Cardiac muscle cell (in vitro differentiated cells and primary cell): ENCODE results near the gene SLC25A48. TPM values are rescaled to one million over a fixed set of nuclear protein-coding genes. Genes with fewer than 3 reads are reported as not detected.

Experiments
- DNase-seq, 2 donors: peaks; one replicate each; pipeline versions ENCODE4 v3.0.0 to v3.0.0-alpha.2; 2010 to 2017; ENCODE audit warnings: low read depth in 1 of 2, low spot score in 1 of 2
- H3K27ac ChIP-seq: fragments of 200-600 bp; sonication (generic); 2 replicates; pipeline ENCODE4 v1.5.1; 2016
- H3K27me3 ChIP-seq: fragments of 200-600 bp; sonication (generic); 2 replicates; pipeline ENCODE4 v1.6.0; 2016; ENCODE audit warnings: control low read depth
- H3K36me3 ChIP-seq: fragments of 200-600 bp; sonication (generic); 2 replicates; pipeline ENCODE4 v1.5.1; 2016; ENCODE audit warnings: control low read depth
- H3K4me1 ChIP-seq: fragments of 200-600 bp; sonication (generic); 2 replicates; pipeline ENCODE4 v1.8.1; 2017; ENCODE audit warnings: low read depth, mild to moderate bottlenecking, mixed run types
- H3K4me3 ChIP-seq: fragments of 200-600 bp; sonication (generic); 2 replicates; pipeline ENCODE4 v1.5.1; 2016; ENCODE audit warnings: mild to moderate bottlenecking
- H3K9me3 ChIP-seq: fragments of 200-600 bp; sonication (generic); 2 replicates; pipeline ENCODE4 v1.5.1; 2017; ENCODE audit warnings: low read depth, mild to moderate bottlenecking, control low read depth
- polyA plus RNA-seq: library from polyadenylated mRNA; unstranded; fragments of >200 nt; fragmentation: Nextera tagmentation; extraction: Ambion mirVana; gene quantifications from 2 replicates; pipeline ENCODE4 v1.2.1, GENCODE V29; 2016
- total RNA-seq: library from RNA; depleted of rRNA; stranded (reverse); fragments of >200 nt; gene quantifications from 2 replicates; pipeline ENCODE4 v1.2.3, GENCODE V29; 2016
- TF ChIP-seq, protein P1 (sequence below): IDR thresholded peaks from 2 replicates; pipeline ENCODE4 v1.5.1; 2012; ENCODE audit warnings: low read depth, mild to moderate bottlenecking, low read length

The SLC25A48 gene
- total and polyA plus RNA-seq, 2 experiments from 2014 or later: 0.09 to 0.13 TPM

DNA sequence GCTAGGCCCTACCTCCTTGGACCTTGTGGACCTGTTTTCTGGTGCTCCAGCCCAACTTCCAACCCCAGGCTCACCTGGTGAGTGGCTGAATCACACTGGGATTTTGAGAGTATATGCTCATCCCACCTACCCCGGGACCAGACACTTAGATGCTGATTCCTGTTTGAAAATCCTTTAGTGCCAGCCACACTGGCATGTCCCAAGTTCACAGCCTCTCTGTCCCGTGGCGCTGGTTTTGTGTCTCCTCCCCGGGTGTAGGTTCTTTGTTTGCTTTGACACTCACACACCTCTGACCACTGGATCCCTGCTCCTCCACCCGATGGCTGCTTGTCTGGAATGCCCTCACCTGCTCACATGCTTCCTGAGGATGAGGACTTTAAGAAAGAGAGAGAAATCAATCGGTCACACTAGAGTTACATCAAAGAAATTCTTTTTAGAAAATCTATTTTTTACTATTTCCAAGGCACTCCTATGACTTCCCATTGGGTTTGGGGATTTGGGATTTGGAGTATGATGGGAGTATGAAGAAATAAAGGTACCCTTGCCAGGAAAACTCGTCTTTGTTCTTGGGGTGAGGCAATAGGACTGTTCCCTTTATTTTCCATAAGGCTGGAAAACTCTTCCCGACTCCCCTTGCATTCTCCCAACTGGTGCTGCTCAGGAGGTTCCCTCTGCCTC is 7.3 kb upstream of the SLC25A48 start:
- TF ChIP-seq, protein P1, sequence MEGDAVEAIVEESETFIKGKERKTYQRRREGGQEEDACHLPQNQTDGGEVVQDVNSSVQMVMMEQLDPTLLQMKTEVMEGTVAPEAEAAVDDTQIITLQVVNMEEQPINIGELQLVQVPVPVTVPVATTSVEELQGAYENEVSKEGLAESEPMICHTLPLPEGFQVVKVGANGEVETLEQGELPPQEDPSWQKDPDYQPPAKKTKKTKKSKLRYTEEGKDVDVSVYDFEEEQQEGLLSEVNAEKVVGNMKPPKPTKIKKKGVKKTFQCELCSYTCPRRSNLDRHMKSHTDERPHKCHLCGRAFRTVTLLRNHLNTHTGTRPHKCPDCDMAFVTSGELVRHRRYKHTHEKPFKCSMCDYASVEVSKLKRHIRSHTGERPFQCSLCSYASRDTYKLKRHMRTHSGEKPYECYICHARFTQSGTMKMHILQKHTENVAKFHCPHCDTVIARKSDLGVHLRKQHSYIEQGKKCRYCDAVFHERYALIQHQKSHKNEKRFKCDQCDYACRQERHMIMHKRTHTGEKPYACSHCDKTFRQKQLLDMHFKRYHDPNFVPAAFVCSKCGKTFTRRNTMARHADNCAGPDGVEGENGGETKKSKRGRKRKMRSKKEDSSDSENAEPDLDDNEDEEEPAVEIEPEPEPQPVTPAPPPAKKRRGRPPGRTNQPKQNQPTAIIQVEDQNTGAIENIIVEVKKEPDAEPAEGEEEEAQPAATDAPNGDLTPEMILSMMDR: no peak
- Histone ChIP-seq H3K9me3 (no peaks in the 10 kb centered on the region), H3K36me3 (no peaks in the 10 kb centered on the region), H3K4me3 (no peak overlapping the region), H3K4me1 (no peaks in the 10 kb centered on the region), H3K27ac (no peak overlapping the region), H3K27me3 (peaks cover 17% of the 10 kb centered on the region)
- DNase-seq: no peak

DNA sequence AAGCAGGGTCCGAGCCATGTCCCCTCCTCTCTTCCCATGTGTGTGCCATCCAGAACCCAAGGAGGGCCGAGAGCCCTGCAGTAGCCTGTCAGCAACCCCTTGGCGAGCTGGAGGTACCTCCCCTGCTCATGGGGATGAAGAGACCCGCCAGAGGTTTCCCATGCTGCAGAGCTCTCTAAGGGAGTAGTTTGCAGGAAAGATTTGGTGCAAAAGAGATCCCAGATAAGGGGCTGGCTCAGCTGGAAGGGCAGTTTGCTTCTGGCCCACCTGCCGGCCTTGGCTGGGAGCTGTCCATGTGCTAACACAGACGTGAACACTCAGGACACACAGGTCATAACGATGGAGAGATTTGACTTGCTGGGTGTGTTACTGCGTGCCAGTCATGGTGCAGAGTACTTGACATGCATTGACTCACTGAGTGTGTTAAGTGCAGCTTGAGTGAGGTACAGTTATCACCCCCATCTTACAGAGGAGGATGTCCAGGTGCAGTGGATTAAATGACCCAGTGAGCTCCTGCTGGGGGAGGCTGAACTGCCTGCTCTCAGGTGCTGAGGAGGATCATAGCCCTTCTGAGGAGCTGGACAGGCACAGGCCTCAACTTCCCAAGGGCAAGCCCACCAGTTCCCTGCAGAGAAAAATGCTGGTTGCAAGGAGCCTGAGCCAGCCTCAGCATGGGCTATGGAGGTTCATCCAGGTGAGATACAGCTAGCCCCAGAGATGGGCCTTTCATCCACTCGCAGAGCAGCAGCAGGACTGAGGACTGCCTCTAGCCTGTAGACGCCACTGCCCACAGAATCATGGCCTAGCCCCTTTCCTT is 6.3 kb upstream of the SLC25A48 start:
- DNase-seq: peak in 1 of 2 donors; percentile 41
- Histone ChIP-seq H3K36me3 (no peaks in the 10 kb centered on the region), H3K27ac (no peak overlapping the region), H3K4me1 (no peaks in the 10 kb centered on the region), H3K9me3 (no peaks in the 10 kb centered on the region), H3K27me3 (peaks cover 27% of the 10 kb centered on the region), H3K4me3 (no peak overlapping the region)
- TF ChIP-seq, protein P1: no peak

DNA sequence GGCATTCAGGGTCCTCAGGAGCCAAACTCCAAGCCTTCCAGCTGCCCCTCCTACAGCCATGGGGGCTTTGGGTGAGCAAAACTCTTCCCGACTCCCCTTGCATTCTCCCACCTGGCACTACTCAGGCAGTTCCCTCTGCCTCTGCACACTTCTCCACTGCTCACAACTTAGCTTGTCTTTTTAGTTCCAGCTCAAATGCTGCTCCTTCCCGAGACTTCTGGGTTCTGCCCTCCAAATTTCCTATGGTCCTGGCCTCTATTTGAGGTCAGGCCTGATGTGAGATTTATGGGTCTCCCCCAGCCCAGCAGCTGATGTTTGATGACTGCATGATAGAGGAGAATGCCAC is 5.7 kb upstream of the SLC25A48 start:
- DNase-seq: no peak
- TF ChIP-seq, protein P1: no peak
- peaks cover 33% of the 10 kb centered on the region for H3K27me3 ChIP-seq
- no peaks in the 10 kb centered on the region for H3K4me1 ChIP-seq
- no peak overlapping the region for H3K27ac ChIP-seq
- no peak overlapping the region for H3K4me3 ChIP-seq
- no peaks in the 10 kb centered on the region for H3K9me3 ChIP-seq
- H3K36me3 ChIP-seq: no peaks in the 10 kb centered on the region

DNA sequence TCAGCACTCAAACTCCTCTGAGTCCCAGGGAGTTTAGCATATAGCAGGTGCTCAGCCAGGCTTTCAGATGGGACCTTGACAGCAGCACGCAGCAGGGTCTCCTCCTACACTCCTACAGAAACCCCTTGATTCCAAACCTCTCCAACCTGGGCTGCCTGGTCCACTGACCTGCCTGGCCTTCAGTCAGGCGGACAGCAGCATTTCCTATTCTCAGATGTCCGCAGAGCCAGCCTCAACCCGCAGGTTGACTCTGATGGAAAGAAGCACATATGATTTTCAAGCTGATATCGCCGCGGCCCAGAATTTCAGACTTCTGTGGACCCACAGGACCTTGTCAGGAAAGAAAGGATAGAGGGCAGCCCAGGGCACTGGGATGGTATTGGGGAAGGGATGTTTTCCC is 5.3 kb upstream of the SLC25A48 start:
- DNase-seq: no peak

DNA sequence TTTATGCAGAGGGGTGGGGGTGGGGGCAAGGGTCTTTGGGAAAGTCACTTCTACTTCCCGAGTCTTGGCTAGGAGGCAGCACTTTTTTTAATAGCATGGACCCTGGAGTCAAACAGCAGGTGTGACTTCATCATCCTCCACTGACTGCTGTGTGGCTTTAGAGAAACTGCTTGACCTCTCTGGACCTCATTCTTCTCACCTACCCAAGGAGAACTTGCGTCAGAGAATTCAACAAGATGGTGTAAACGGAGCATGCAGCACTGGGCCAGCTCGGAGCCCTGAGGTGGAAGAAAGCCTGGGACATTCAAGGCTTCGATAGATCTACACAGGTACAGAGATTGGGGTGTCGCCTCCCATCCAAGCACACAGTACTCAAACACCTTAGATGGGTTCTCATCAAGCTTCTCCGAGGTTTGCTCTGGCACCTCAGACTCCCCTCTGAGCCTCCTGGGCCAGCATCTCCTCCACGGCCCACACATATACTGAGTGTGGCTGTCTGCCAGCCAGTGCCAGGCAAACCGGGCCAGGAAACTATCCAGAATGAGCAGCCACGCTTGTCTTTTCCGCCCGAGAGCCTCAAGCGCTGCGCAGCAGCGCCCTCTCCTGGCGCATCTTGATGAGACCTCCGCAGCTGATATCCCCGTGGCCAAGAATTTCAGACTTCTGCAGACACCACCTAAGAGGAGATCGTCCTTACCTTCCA is 4.6 kb upstream of the SLC25A48 start:
- H3K36me3 ChIP-seq: no peaks in the 10 kb centered on the region
- H3K27ac ChIP-seq: no peak overlapping the region
- peaks cover 44% of the 10 kb centered on the region for H3K27me3 ChIP-seq
- TF ChIP-seq, protein P1: peak; percentile 91
- no peaks in the 10 kb centered on the region for H3K4me1 ChIP-seq
- H3K9me3 ChIP-seq: no peaks in the 10 kb centered on the region
- no peak overlapping the region for H3K4me3 ChIP-seq
- DNase-seq: peak; percentile 67 to 85

More for the DNA sequence above, 5.3 kb upstream of the SLC25A48 start:
- Histone ChIP-seq H3K4me1 (no peaks in the 10 kb centered on the region), H3K27me3 (peaks cover 37% of the 10 kb centered on the region), H3K9me3 (no peaks in the 10 kb centered on the region), H3K36me3 (no peaks in the 10 kb centered on the region), H3K4me3 (no peak overlapping the region), H3K27ac (no peak overlapping the region)
- TF ChIP-seq, protein P1: no peak
